ENCODE data around the gene SH2D1B. TPM values are rescaled to one million over a fixed set of nuclear protein-coding genes. Genes with fewer than 3 reads are reported as not detected.
"Not testable (repeated sequence)": the region's sequence is repeated elsewhere in the genome, so short reads cannot be mapped to it uniquely, and the experiment has no call there.

SH2D1B gene
- total RNA-seq, 4 donors from 2014 or later, result 0.10 TPM; not detected in 3

GRCh38 chr1:162430583-162430982 lies 18.6 kb upstream of the SH2D1B start:
- WGBS, 2 donors (ENCODE audit: low coverage in 1 of 2), result 81 to 88% methylated on average over 4 of the region's 4 CpGs
- Histone ChIP-seq H3K27ac (no peak overlapping the region), H3K4me3 (no peak overlapping the region), H3K9me3 (no peaks in the 10 kb centered on the region), H3K36me3 (no peaks in the 10 kb centered on the region), H3K4me1 (no peaks in the 10 kb centered on the region), H3K27me3 (no peaks in the 10 kb centered on the region)
- no peak for ATAC-seq
- no peak for TF ChIP-seq POLR2AphosphoS5 (IDR thresholded peaks at IDR 0.05)
- TF ChIP-seq EP300 (IDR thresholded peaks at IDR 0.05), result no peak
- TF ChIP-seq CTCF (IDR thresholded peaks at IDR 0.05), result no peak
- TF ChIP-seq POLR2A (IDR thresholded peaks at IDR 0.05), result no peak

- H3K4me1 ChIP-seq, result no peaks in the 10 kb centered on the region
- peaks cover 0 to 5% (median 0%) of the 10 kb centered on the region in 3 donors for H3K9me3 ChIP-seq
- no peak overlapping the region for H3K27ac ChIP-seq
- no peak for ATAC-seq
- H3K27me3 ChIP-seq, result peaks cover 7% of the 10 kb centered on the region
- no peak for TF ChIP-seq EP300 (IDR thresholded peaks at IDR 0.05)
- no peaks in the 10 kb centered on the region for H3K36me3 ChIP-seq
- no peak overlapping the region for H3K4me3 ChIP-seq
- 77% methylated on average over 3 of the region's 10 CpGs; no CpG with 5 or more reads in 1 of the 2 donors for WGBS, 2 donors (ENCODE audit: low coverage in 1 of 2)
Observed at GRCh38 chr1:162422662-162423375, 10.9 kb upstream of the SH2D1B start.

- H3K27ac ChIP-seq, result no peak overlapping the region
- H3K4me1 ChIP-seq, result no peaks in the 10 kb centered on the region
- no peak overlapping the region for H3K4me3 ChIP-seq
- no peaks in the 10 kb centered on the region for H3K36me3 ChIP-seq
- WGBS, 2 donors (ENCODE audit: low coverage in 1 of 2), result 30 to 80% methylated on average over 1 to 5 of the region's 5 CpGs
- ATAC-seq, result no peak
- peaks cover 0 to 5% (median 0%) of the 10 kb centered on the region in 3 donors for H3K9me3 ChIP-seq
- peaks cover 7% of the 10 kb centered on the region for H3K27me3 ChIP-seq
- no peak for TF ChIP-seq POLR2AphosphoS5 (IDR thresholded peaks at IDR 0.05)
- TF ChIP-seq EP300 (IDR thresholded peaks at IDR 0.05), result no peak
- no peak for TF ChIP-seq CTCF (IDR thresholded peaks at IDR 0.05)
- no peak for TF ChIP-seq POLR2A (IDR thresholded peaks at IDR 0.05)
Observed at GRCh38 chr1:162421258-162422164, 9.6 kb upstream of the SH2D1B start.

- Histone ChIP-seq H3K9me3 (peaks cover 0 to 5% (median 0%) of the 10 kb centered on the region in 3 donors), H3K27me3 (peaks cover 7% of the 10 kb centered on the region), H3K4me3 (no peak overlapping the region), H3K27ac (no peak overlapping the region), H3K4me1 (no peaks in the 10 kb centered on the region), H3K36me3 (no peaks in the 10 kb centered on the region)
- 91 to 100% methylated on average over 3 of the region's 3 CpGs for WGBS, 2 donors (ENCODE audit: low coverage in 1 of 2)
- TF ChIP-seq POLR2A (IDR thresholded peaks at IDR 0.05), result no peak
- ATAC-seq, result no peak
Observed at GRCh38 chr1:162420120-162420519, 8.2 kb upstream of the SH2D1B start.

GRCh38 chr1:162419450-162419931 lies 7.6 kb upstream of the SH2D1B start:
- not testable (repeated sequence) for H3K27ac ChIP-seq, H3K36me3 ChIP-seq, H3K9me3 ChIP-seq, H3K4me3 ChIP-seq, H3K27me3 ChIP-seq, ATAC-seq, H3K4me1 ChIP-seq
- WGBS, 2 donors (ENCODE audit: low coverage in 1 of 2), result 71 to 73% methylated on average over 5 of the region's 9 CpGs

- not testable (repeated sequence) for ATAC-seq, H3K27ac ChIP-seq
- 84 to 86% methylated on average over 6 to 7 of the region's 7 CpGs for WGBS, 2 donors (ENCODE audit: low coverage in 1 of 2)
Observed at GRCh38 chr1:162418584-162418983, 6.6 kb upstream of the SH2D1B start.

More at GRCh38 chr1:162418584-162418983, 6.6 kb upstream of the SH2D1B start:
- not testable (repeated sequence) for H3K4me3 ChIP-seq, H3K9me3 ChIP-seq, H3K36me3 ChIP-seq, H3K4me1 ChIP-seq
- H3K27me3 ChIP-seq, result peaks cover 12% of the 10 kb centered on the region
